Measurements from ENCODE around the gene NKAP. TPM values are rescaled to one million over a fixed set of nuclear protein-coding genes. Genes with fewer than 3 reads are reported as not detected.

Gene NKAP
- 3.2 TPM in 2 replicates for total RNA-seq

GRCh38 chrX:119943185-119943988, at the start of gene NKAP:
NKAP (minus strand) TSS chrX:119943751; CDS start chrX:119943605, 146 bp downstream.

GRCh38 chrX:119895843-119896326, 47.7 kb downstream of the NKAP start, which contains the start of gene AKAP14:
AKAP14 (plus strand) TSS chrX:119895893; CDS start chrX:119903224, 7,331 bp downstream.

GRCh38 chrX:119871599-119872395, 71.8 kb downstream of the NKAP start, which contains the start of the genes NDUFA1 and RNF113A:
NDUFA1 (plus strand) TSS chrX:119871832; CDS start chrX:119871912, 80 bp downstream.
RNF113A (minus strand) TSS chrX:119871733; CDS start chrX:119871613, 120 bp downstream.

Other genes starting within 250 kb of the NKAP start
- gene SOWAHD, start 185.2 kb downstream of the NKAP start, total RNA-seq: not detected in 2 replicates
- gene RPL39, start 152.1 kb downstream of the NKAP start, total RNA-seq: 5,842 and 7,254 TPM in 2 replicates
- gene UPF3B, start 90.8 kb downstream of the NKAP start, total RNA-seq: 0.86 and 1.6 TPM in 2 replicates
- 11.8 and 16.0 TPM in 2 replicates for gene RNF113A, start 72.0 kb downstream of the NKAP start, total RNA-seq
- 57.7 and 63.8 TPM in 2 replicates for gene NDUFA1, start 71.9 kb downstream of the NKAP start, total RNA-seq
- gene AKAP14, start 47.9 kb downstream of the NKAP start, total RNA-seq: not detected in 2 replicates
- not detected in 2 replicates for gene RHOXF2B, start 133.9 kb upstream of the NKAP start, total RNA-seq
- gene RHOXF1, start 172.2 kb upstream of the NKAP start, total RNA-seq: not detected in 2 replicates
- not detected in 2 replicates for gene RHOXF2, start 214.9 kb upstream of the NKAP start, total RNA-seq

All from myometrial cell (primary cell).